GM12891 (cell line): Measurements from ENCODE around the gene USP9X.

ENCODE experiments used
- POLR2A ChIP-seq: IDR thresholded peaks from 2 replicates; pipeline ENCODE4 v1.6.1; 2011; ENCODE audit warnings: low read depth, low read length, control low read depth
- POLR2AphosphoS5 ChIP-seq: IDR thresholded peaks from 2 replicates; pipeline ENCODE4 v1.6.1; 2011; ENCODE audit warnings: low read depth, low read length, control low read depth
- TAF1 ChIP-seq: IDR thresholded peaks from 2 replicates; pipeline ENCODE4 v1.6.1; 2011; ENCODE audit warnings: low read depth, low read length, control low read depth

- peak; percentile 83 for TF ChIP-seq POLR2A
- peak; percentile 72; the same call in 1 of the 2 replicates for TF ChIP-seq TAF1
- 0 out of 2 replicates have a peak, but pooled peaks have one; percentile 57 for TF ChIP-seq POLR2AphosphoS5
These were observed 977 bp upstream of the USP9X start for GRCh38 chrX:41084044-41084892.
